Adipocyte (in vitro differentiated cells): ENCODE measurements around the gene CROCC.

ENCODE experiments used
- DNase-seq: peaks from one replicate; pipeline ENCODE4 v3.0.0-alpha.2; 2015; ENCODE audit warnings: low read depth
- H3K27me3 ChIP-seq: replicated peaks from 2 replicates; pipeline ENCODE4 v1.7.0; 2013; ENCODE audit warnings: mild to moderate bottlenecking, low read length, moderate library complexity; ENCODE audit not compliant: control insufficient read depth, insufficient read depth
- H3K36me3 ChIP-seq: 2 replicates; pipeline ENCODE4 v1.7.0; 2013; ENCODE audit warnings: low read length, mild to moderate bottlenecking, moderate library complexity; ENCODE audit not compliant: control insufficient read depth, insufficient read depth, severe bottlenecking
- H3K4me1 ChIP-seq: 2 replicates; pipeline ENCODE4 v1.7.0; 2013; ENCODE audit warnings: mild to moderate bottlenecking, low read length, moderate library complexity; ENCODE audit not compliant: control insufficient read depth, insufficient read depth
- H3K4me3 ChIP-seq: 2 replicates; pipeline ENCODE4 v1.7.0; 2013; ENCODE audit warnings: mild to moderate bottlenecking, low read length, moderate library complexity
- H3K9ac ChIP-seq: 2 replicates; pipeline ENCODE4 v1.7.0; 2013; ENCODE audit warnings: mild to moderate bottlenecking, low read length, moderate library complexity
- H3K9me3 ChIP-seq: 2 replicates; pipeline ENCODE4 v1.7.0; 2013; ENCODE audit warnings: mild to moderate bottlenecking, low read length, moderate library complexity; ENCODE audit not compliant: control insufficient read depth

Gene CROCC

DNA sequence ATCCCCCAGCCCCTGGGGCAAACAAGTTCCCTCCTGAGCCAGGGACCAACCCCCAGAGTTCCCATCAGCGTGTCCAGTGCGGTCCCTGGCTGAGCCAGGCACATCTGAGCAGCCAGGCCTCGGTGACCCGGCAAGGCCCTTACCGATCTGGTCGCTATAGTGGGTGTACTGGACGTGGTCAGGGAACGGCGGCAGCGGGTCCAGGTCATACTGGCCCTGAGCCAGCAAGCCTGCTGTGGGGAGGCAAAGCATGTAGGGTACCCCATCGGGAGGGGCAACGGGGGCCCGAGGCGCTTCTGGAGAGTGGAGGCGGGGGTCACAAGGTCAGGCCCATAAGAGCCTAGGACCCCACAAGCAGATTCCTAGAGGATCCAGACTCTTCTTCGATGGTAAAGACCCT, 55.2 kb downstream of the CROCC start:
- Histone ChIP-seq H3K27me3 (no peaks in the 10 kb centered on the region), H3K9me3 (no peaks in the 10 kb centered on the region), H3K9ac (no peak overlapping the region), H3K4me1 (peaks cover 24% of the 10 kb centered on the region), H3K36me3 (no peaks in the 10 kb centered on the region), H3K4me3 (no peak overlapping the region)
- DNase-seq, result no peak

GRCh38 chr1:16977377-16977776, 55.6 kb downstream of the CROCC start:
- Histone ChIP-seq H3K4me3 (no peak overlapping the region), H3K27me3 (no peaks in the 10 kb centered on the region), H3K9ac (no peak overlapping the region), H3K9me3 (no peaks in the 10 kb centered on the region), H3K4me1 (peaks cover 24% of the 10 kb centered on the region), H3K36me3 (no peaks in the 10 kb centered on the region)
- no peak for DNase-seq

DNA sequence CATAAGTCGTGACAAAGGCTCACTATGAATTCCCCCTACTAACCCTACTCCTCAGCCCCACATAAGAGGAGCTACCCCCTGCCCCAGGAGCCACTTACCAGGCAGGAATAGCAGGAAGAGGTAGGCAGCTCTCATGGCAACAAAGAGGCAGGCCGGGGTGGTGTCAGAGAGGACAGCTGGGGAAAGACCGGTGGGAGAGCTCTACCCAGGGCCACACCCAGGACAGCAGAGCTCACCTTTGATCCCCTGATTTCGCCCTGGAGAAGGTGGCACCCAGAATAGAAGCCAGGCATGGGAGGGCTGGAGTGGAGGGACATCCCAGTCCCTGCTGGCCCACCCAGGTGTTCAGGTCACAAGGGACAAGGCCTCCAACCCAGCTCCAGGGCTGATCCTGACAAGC, 56.4 kb downstream of the CROCC start:
- Histone ChIP-seq H3K4me1 (peaks cover 24% of the 10 kb centered on the region), H3K36me3 (no peaks in the 10 kb centered on the region), H3K9ac (peak overlapping the region; percentile 82), H3K27me3 (no peaks in the 10 kb centered on the region), H3K9me3 (no peaks in the 10 kb centered on the region), H3K4me3 (peak overlapping the region; percentile 79)
- DNase-seq, result no peak

GRCh38 chr1:16978567-16979474, 57.1 kb downstream of the CROCC start:
- peak; percentile 94 for DNase-seq
- Histone ChIP-seq H3K4me1 (peaks cover 24% of the 10 kb centered on the region), H3K9me3 (no peaks in the 10 kb centered on the region), H3K9ac (peak overlapping the region; percentile 82), H3K4me3 (peak overlapping the region; percentile 79), H3K36me3 (no peaks in the 10 kb centered on the region), H3K27me3 (no peaks in the 10 kb centered on the region)

DNA sequence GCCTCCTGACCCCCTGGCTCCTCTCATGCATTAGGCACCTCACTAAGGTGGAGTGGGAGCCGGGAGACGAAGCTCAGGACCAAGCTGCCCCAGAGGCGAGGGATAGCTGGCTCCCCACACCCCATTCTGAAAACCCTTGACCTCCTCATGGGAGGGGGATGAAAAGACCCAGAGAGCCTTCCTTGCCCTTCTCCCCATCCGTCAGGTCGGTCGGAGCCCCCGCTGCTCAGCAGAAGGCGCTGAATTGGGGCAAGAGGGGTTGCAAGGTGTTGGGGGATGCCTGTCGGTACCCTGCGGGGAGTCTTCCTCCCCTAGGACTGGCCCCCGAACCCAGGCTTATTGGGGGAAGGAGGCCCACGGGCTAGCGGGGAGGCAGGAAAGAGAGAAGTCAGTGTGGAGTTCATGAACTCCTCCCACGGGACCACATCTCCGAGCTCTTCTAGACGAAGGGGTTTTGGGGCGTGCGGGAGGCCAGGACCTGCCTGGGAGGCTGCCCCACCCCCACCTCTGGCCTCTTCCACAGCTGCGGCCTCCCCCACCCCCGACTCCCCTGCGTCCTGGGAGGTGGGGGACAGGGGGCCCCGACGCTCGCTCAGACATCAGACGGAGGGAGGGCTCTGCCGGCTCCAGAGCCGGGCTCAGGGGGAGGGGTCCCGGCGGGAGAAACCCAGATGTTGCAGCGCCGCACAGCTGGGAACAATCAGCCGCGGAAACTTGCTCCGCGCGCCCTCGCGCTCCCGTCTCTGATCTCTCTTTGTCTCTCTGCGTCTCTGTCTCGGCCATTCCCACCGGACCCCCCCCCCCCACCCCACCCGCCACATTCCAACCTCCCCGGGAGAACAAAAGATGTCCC, 58.0 kb downstream of the CROCC start:
- Histone ChIP-seq H3K36me3 (no peaks in the 10 kb centered on the region), H3K9me3 (no peaks in the 10 kb centered on the region), H3K4me1 (peaks cover 29% of the 10 kb centered on the region), H3K27me3 (no peaks in the 10 kb centered on the region), H3K4me3 (peak overlapping the region; percentile 79), H3K9ac (peak overlapping the region; percentile 82)
- peak; percentile 81 for DNase-seq

- peak; percentile 86 for DNase-seq
- Histone ChIP-seq H3K36me3 (no peaks in the 10 kb centered on the region), H3K9me3 (no peaks in the 10 kb centered on the region), H3K4me1 (peaks cover 30% of the 10 kb centered on the region), H3K4me3 (peak within 1 kb of the TSS; percentile 79), H3K27me3 (no peaks in the 10 kb centered on the region), H3K9ac (peak within 1 kb of the TSS; percentile 82)
Measured at GRCh38 chr1:16980473-16981268, 58.9 kb downstream of the CROCC start, which contains the start of gene MFAP2. MFAP2 (minus strand) TSS chr1:16980620; CDS start chr1:16978273, 2,347 bp downstream.

DNA sequence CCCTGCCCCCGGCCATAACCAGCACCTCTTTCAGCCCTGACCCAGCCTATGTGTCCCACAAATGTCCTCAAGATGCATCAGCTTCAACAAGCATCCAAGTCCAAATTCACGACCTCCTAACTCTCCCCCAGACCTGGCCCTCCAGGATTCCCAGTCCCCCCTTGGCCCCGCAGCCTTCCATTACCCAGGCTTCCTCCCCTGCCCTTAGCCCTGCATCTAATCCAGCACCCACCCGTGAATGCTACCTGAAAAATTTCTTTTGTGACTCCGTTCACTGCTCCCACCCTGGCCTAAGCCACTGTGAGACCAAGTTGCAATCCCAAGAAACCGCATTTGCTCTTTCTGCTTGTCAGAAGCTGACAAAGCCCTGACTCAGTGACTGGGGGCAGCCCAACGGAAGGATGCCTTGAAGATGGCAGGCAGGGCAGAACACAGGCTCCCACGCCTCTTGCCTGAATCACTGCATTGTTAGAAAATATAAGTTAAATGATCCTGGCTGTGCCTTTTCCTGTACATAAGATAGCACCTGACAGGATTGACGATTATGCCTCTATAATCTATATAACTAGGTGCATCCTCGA, 59.6 kb downstream of the CROCC start:
- peak overlapping the region; percentile 82 for H3K9ac ChIP-seq
- no peaks in the 10 kb centered on the region for H3K27me3 ChIP-seq
- peaks cover 30% of the 10 kb centered on the region for H3K4me1 ChIP-seq
- no peaks in the 10 kb centered on the region for H3K9me3 ChIP-seq
- peak overlapping the region; percentile 79 for H3K4me3 ChIP-seq
- peak; percentile 84 for DNase-seq
- peaks cover under 1% of the 10 kb centered on the region for H3K36me3 ChIP-seq

GRCh38 chr1:16982902-16983301, 61.2 kb downstream of the CROCC start:
- Histone ChIP-seq H3K4me3 (no peak overlapping the region), H3K27me3 (no peaks in the 10 kb centered on the region), H3K36me3 (peaks cover 4% of the 10 kb centered on the region), H3K9ac (no peak overlapping the region), H3K4me1 (peaks cover 30% of the 10 kb centered on the region), H3K9me3 (no peaks in the 10 kb centered on the region)
- DNase-seq, result no peak

- Histone ChIP-seq H3K27me3 (no peaks in the 10 kb centered on the region), H3K36me3 (peaks cover 8% of the 10 kb centered on the region), H3K4me3 (no peak overlapping the region), H3K4me1 (peaks cover 24% of the 10 kb centered on the region), H3K9ac (no peak overlapping the region), H3K9me3 (no peaks in the 10 kb centered on the region)
- DNase-seq, result no peak
Measured at GRCh38 chr1:16983649-16984048, 61.9 kb downstream of the CROCC start.

DNA sequence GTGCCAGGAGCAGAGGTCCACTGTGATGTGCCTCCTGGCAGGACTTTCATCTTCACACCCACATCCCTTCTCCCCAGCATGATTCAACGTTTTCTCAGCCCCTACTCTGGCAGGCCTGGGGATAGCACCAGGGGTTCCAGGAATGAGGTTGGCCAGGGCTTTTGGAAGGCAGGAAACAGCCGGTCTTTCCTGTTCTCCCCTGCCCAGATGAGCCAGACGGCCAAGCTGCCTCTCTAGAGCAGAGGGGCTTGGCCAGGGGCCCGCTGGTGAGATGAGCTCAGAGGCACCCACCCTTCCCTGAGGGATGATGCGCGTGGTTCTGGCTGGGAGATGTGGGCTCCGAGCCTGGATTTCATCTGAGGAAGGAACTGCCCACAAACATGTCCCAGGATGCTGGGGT, 63.0 kb downstream of the CROCC start:
- DNase-seq, result peak; percentile 82

More for the DNA sequence above, 63.0 kb downstream of the CROCC start:
- H3K4me3 ChIP-seq, result no peak overlapping the region
- no peak overlapping the region for H3K9ac ChIP-seq
- H3K9me3 ChIP-seq, result no peaks in the 10 kb centered on the region
- H3K4me1 ChIP-seq, result peaks cover 17% of the 10 kb centered on the region
- no peaks in the 10 kb centered on the region for H3K27me3 ChIP-seq
- H3K36me3 ChIP-seq, result peaks cover 8% of the 10 kb centered on the region
